Mammary epithelial cell (primary cell): ENCODE data around the gene ASH1L.

ENCODE experiments used
- CTCF ChIP-seq, 2 donors: IDR thresholded peaks in 1 of 2; conservative IDR thresholded peaks in 1 of 2; 2 replicates each; pipeline ENCODE4 v1.5.1; 2011 to 2012; ENCODE audit warnings: inconsistent platforms in 2 of 2, low read length in 2 of 2, mild to moderate bottlenecking in 2 of 2, control low read depth in 1 of 2, low read depth in 1 of 2; ENCODE audit not compliant: insufficient read depth in 1 of 2; ENCODE audit errors: extremely low read depth in 1 of 2
- EZH2 ChIP-seq: IDR thresholded peaks from 2 replicates; pipeline ENCODE4 v1.6.1; 2012; ENCODE audit warnings: low read length, inconsistent platforms, borderline replicate concordance

GRCh38 chr1:155474146-155474545 lies 88.5 kb downstream of the ASH1L start:
- TF ChIP-seq EZH2 (no peak), CTCF (conservative IDR thresholded peaks at IDR 0.05 in 1 of 2, IDR thresholded peaks at IDR 0.05 in 1 of 2; ENCODE audit: extremely low read depth in 1 of 2, insufficient read depth in 1 of 2, low read depth in 1 of 2, low read length in 2 of 2) (no peak)
